ENCODE results near the gene CHID1.

CHID1 gene

DNA sequence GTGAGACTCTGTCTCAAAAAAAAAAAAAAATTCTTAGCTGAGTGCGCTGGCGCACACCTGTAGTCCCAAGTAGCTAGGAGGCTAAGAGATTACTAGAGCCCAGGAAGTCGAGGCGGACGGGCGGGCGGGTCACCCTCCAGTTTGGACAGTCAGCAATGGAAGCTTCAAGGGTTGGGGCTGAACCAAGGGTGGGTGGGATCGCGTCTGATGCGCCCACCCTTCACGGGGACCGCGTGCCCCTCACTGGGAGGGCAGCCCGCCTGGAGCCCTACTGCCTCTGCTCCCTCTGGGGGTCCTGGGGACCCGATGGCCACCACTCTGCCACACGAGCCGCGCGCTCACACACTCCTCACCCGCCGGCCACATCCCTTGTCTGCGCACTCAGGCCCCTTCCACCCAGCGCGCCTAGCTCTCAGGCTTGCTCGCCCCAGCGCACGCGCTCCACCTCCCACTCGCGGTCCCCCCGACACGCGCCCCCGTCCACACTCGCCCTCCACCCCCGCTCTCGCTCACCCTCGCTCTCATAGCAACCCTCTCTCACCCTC lies 494 bp downstream of the CHID1 start:
- DNase-seq (ENCODE audit: low spot score), result peak; percentile 59

GRCh38 chr11:909406-909805 lies 1.2 kb downstream of the CHID1 start:
- no peak for DNase-seq (ENCODE audit: low spot score)

- no peak for DNase-seq (ENCODE audit: low spot score)
Observed at GRCh38 chr11:908273-908672, 2.3 kb downstream of the CHID1 start.

GRCh38 chr11:907668-908067 lies 2.9 kb downstream of the CHID1 start:
- no peak for DNase-seq (ENCODE audit: low spot score)

- DNase-seq (ENCODE audit: low spot score), result no peak
Observed at GRCh38 chr11:905952-906351, 4.7 kb downstream of the CHID1 start.

DNA sequence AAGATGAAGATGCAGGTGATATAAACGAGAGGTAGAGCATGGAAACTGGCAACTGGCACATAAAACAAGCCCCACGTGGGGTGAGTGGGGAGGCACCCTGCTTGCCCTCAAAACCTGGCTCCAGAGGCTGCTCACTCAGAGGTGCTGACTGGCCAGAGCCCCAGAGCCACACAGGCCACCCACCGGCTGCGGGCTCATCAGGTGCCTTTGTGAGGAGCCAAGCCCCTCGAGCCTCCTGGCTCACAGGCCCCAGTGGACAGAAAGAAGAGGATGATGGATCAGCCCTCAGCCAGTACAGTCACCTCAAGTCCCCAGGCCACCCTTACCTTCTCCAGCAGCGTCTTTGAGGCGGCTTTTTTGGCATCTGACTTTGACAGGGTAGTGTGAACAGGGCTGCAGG lies 6.2 kb downstream of the CHID1 start:
- DNase-seq (ENCODE audit: low spot score), result no peak

DNA sequence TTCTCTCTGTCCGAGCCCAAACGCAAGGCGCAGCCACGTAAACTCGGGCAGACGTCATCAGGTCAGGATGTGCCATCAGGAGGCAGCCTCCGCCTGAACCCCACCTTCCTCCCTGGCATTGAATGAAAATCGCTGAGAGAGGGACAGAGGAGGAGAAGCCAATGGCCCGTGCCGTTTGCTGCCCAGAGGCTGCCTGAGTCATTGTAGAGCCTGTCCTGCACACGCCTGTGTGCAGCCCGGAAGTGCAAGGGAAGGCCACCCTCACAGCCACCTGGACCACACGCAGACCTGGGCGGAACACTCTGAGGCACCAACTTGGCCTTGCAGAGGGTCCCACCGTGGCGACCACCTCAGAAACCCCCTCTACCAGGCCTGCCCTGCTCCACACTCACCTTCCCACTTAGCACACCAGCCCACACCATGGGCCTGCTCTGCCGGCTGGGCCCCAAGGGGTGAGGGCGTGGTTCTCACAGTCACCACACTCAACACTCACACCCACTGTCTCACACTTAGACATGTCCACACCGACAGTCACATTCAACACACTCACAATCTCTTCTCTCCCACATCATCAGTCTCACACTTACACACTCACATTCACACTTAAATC lies 9.1 kb downstream of the CHID1 start:
- no peak for DNase-seq (ENCODE audit: low spot score)

DNA sequence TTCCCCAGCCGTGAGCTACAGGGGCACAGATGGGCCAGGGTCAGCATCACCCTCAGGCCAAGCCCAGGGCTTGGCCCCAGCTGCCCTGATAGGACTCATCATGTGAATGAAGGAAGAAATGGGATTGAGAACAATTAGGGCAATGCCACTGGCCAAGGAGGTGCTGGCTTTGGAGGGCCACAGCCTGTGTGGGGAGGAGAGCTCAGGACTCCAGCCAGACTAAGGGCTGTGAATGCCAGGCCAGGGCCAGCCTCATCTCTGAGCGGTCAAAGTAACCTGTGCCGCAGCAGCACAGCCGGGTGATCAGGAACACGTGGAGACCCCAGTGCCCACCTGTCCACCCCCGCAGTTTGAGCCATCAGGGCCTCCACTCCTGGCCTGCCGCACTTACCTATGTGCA lies 10.1 kb downstream of the CHID1 start:
- DNase-seq (ENCODE audit: low spot score), result no peak

GRCh38 chr11:899724-900123 lies 10.9 kb downstream of the CHID1 start:
- DNase-seq (ENCODE audit: low spot score), result no peak

GRCh38 chr11:898540-899190 lies 11.9 kb downstream of the CHID1 start:
- DNase-seq (ENCODE audit: low spot score), result peak; percentile 61

DNA sequence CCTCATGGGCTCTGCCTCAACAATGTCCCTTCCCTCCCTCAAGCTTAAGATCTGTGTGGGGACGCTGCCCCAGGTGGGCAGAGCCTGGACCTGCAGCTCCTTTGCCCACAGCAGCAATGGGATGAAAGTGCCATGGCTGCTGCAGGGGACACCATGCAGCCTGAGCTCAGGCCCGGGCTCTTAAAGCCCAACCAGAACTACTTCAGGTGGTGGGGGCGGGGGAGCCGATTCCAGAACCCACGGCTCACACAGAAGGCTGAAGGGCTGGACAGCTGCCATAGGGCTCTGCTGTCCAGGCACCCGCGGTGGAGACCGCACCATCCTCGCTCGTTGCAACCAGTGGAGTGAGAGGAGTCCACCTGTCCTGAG lies 12.5 kb downstream of the CHID1 start:
- DNase-seq (ENCODE audit: low spot score), result peak; percentile 59

GRCh38 chr11:897253-898142 lies 13.1 kb downstream of the CHID1 start:
- DNase-seq (ENCODE audit: low spot score), result no peak

- DNase-seq (ENCODE audit: low spot score), result no peak
Observed at GRCh38 chr11:895331-896110, 15.1 kb downstream of the CHID1 start.

DNA sequence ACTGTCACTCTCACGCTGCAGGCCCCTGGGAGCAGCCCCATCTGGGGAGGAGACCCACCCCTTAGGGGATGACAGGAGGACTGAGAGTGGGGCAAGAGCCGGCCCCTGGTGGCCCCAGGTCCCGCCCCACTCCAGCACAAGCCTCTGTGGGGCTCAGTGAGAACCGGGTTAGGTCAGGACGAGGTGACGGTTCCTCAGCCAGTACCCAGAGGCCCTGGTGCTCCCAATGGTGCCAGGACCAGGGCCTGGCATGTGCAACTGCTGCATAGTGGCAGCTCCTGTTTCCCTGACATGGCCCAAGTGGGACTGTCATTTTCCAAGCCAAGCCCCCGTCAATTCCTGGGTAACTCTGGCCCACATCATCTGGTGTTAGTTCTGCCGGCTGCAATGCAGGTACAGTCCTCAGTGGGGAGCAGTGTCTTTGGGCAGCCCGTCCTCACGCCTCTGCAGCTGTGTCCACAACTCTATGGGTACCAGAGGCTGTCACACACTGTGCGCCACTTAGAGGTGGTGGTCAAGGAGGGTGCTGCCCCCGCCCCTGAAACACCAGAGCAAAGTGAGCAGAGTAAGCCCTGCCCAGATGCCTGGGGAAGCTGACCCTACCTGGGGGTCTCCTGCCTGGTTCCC lies 15.9 kb downstream of the CHID1 start:
- DNase-seq (ENCODE audit: low spot score), result peak; percentile 34

GRCh38 chr11:893008-893654 lies 17.5 kb downstream of the CHID1 start:
- no peak for DNase-seq (ENCODE audit: low spot score)

DNA sequence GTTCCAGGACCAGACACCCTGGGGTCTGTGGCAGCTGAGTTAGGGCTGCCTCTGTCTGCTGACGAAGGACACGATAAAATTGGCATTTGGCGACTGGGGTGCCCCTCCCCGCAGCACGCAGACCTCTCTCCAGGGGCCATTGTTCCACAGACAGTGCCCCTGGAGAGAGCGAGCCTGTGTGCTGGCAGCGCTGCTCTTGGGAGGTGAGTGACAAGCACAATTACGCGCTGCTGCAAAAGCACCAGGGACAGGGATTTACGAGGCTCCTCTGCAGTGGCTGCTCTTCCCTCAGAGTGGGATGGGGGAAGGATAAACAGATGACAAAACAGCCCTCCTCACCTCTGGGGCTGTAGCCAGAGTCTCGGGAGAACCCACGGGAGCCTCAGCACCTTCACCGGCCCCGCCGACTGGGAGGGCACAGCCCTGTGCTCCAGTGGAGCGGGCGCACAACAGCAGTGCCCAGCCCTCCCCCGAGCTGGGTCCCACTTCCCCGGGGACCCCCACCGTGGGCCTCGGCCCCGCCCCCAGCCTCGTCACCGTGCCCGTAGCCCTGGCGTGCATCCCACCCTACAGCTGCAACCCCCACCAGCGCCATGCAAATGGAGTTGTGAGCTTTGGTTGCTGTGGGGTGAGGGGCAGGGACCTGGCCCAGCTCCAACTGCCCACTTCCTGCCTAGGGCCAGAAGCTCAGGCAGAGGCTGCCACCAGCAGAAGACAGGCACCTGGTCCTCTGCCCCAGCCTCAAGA lies 19.6 kb downstream of the CHID1 start:
- DNase-seq (ENCODE audit: low spot score), result no peak

- no peak for DNase-seq (ENCODE audit: low spot score)
Observed at GRCh38 chr11:889687-890475, 20.7 kb downstream of the CHID1 start.

DNA sequence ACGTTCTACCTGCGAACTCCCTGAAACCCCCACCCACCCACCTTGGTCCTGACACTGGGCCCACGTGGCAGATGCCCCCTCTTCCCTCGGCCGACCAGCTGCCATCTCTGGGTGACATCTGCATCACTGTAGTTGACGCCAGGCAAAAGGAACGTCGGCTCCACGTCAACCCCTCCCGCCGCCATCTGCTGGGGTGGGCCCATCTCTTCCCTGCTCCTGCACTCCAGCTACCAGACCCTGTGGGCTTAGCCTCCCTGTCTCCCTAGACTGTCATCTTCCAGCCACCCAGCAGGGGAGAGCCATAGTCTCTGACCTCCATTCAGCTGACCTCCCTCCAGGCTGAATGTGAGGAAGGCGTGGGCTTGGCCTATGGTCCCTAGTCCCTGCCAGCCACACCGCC lies 21.4 kb downstream of the CHID1 start:
- DNase-seq (ENCODE audit: low spot score), result no peak

Measured in HuH-7 (cell line).